Parathyroid adenoma (tissue), 2 donors: ENCODE data around the gene ZNF281.

Source experiments
- H2AFZ ChIP-seq: fragments of 300-600 bp; sonication (generic); one replicate; pipeline ENCODE4 v1.7.0; 2017; ENCODE audit warnings: antibody characterized with exemption, mild to moderate bottlenecking
- H3K27ac ChIP-seq: fragments of 300-600 bp; sonication (generic); one replicate; pipeline ENCODE4 v1.7.0; 2017
- H3K27me3 ChIP-seq: fragments of 300-600 bp; sonication (generic); one replicate; pipeline ENCODE4 v1.7.0; 2017; ENCODE audit warnings: low read length; ENCODE audit not compliant: control insufficient read depth, insufficient read depth
- H3K36me3 ChIP-seq: fragments of 300-600 bp; sonication (generic); one replicate; pipeline ENCODE4 v1.7.0; 2017; ENCODE audit warnings: low read length; ENCODE audit not compliant: control insufficient read depth, insufficient read depth
- H3K4me1 ChIP-seq: fragments of 300-600 bp; sonication (generic); one replicate; pipeline ENCODE4 v1.7.0; 2017; ENCODE audit warnings: control low read depth
- H3K4me2 ChIP-seq: fragments of 300-600 bp; sonication (generic); one replicate; pipeline ENCODE4 v1.7.0; 2017; ENCODE audit warnings: low read length
- H3K4me3 ChIP-seq: fragments of 300-600 bp; sonication (generic); one replicate; pipeline ENCODE4 v1.7.0; 2017; ENCODE audit warnings: low read depth, low read length
- H3K79me2 ChIP-seq: fragments of 300-600 bp; sonication (generic); one replicate; pipeline ENCODE4 v1.7.0; 2017; ENCODE audit warnings: control low read depth
- H3K9ac ChIP-seq: fragments of 300-600 bp; sonication (generic); one replicate; pipeline ENCODE4 v1.7.0; 2017; ENCODE audit warnings: mild to moderate bottlenecking
- H3K9me3 ChIP-seq: fragments of 300-600 bp; sonication (generic); one replicate; pipeline ENCODE4 v1.7.0; 2017; ENCODE audit warnings: low read length; ENCODE audit not compliant: control insufficient read depth
- CTCF ChIP-seq: fragments of 300-600 bp; sonication (generic); IDR thresholded peaks from one replicate; pipeline ENCODE4 v1.7.0; 2017; ENCODE audit warnings: antibody characterized with exemption, mild to moderate bottlenecking
- donor health status: primary hyperparathyroidism.

The ZNF281 gene

GRCh38 chr1:200367841-200368534, 41.8 kb downstream of the ZNF281 start:
- Histone ChIP-seq H3K4me1 (no peaks in the 10 kb centered on the region), H3K4me3 (no peak overlapping the region), H3K36me3 (no peaks in the 10 kb centered on the region), H2AFZ (no peak overlapping the region), H3K4me2 (no peak overlapping the region), H3K27me3 (no peaks in the 10 kb centered on the region), H3K9me3 (no peaks in the 10 kb centered on the region), H3K79me2 (no peaks in the 10 kb centered on the region), H3K27ac (no peak overlapping the region), H3K9ac (no peak overlapping the region)
- TF ChIP-seq CTCF: no peak

GRCh38 chr1:200366577-200367253, 43.1 kb downstream of the ZNF281 start:
- Histone ChIP-seq H3K36me3 (no peaks in the 10 kb centered on the region), H3K79me2 (no peaks in the 10 kb centered on the region), H3K27ac (no peak overlapping the region), H3K9me3 (no peaks in the 10 kb centered on the region), H3K27me3 (no peaks in the 10 kb centered on the region), H3K9ac (no peak overlapping the region), H2AFZ (no peak overlapping the region), H3K4me2 (no peak overlapping the region), H3K4me3 (no peak overlapping the region), H3K4me1 (no peaks in the 10 kb centered on the region)
- TF ChIP-seq CTCF: no peak

GRCh38 chr1:200365897-200366426, 43.9 kb downstream of the ZNF281 start:
- no peaks in the 10 kb centered on the region for H3K36me3 ChIP-seq
- no peaks in the 10 kb centered on the region for H3K4me1 ChIP-seq
- H3K4me3 ChIP-seq: no peak overlapping the region
- no peak overlapping the region for H3K27ac ChIP-seq
- H3K79me2 ChIP-seq: no peaks in the 10 kb centered on the region
- H3K9ac ChIP-seq: no peak overlapping the region
- H2AFZ ChIP-seq: no peak overlapping the region
- TF ChIP-seq CTCF: no peak
- no peaks in the 10 kb centered on the region for H3K27me3 ChIP-seq
- no peak overlapping the region for H3K4me2 ChIP-seq
- H3K9me3 ChIP-seq: no peaks in the 10 kb centered on the region

- no peaks in the 10 kb centered on the region for H3K79me2 ChIP-seq
- no peak overlapping the region for H2AFZ ChIP-seq
- no peak overlapping the region for H3K4me3 ChIP-seq
- no peaks in the 10 kb centered on the region for H3K4me1 ChIP-seq
- no peaks in the 10 kb centered on the region for H3K36me3 ChIP-seq
- H3K9ac ChIP-seq: no peak overlapping the region
- no peak overlapping the region for H3K4me2 ChIP-seq
- H3K27ac ChIP-seq: no peak overlapping the region
- TF ChIP-seq CTCF: no peak
- no peaks in the 10 kb centered on the region for H3K27me3 ChIP-seq
- no peaks in the 10 kb centered on the region for H3K9me3 ChIP-seq
Observed at GRCh38 chr1:200364831-200365230, 45.0 kb downstream of the ZNF281 start.
